GM19324 (cell line): ENCODE data around the gene ARFGEF3.
"Not testable (repeated sequence)": the region's sequence is repeated elsewhere in the genome, so short reads cannot be mapped to it uniquely, and the experiment has no call there.

Experiments used
- ATAC-seq: cut with Tn5 transposase; IDR thresholded peaks from one replicate; pipeline ENCODE4 v1.9.1; 2021; ENCODE audit warnings: mild to moderate bottlenecking, moderate library complexity; ENCODE audit not compliant: unreplicated experiment, low FRiP score

Gene ARFGEF3

DNA sequence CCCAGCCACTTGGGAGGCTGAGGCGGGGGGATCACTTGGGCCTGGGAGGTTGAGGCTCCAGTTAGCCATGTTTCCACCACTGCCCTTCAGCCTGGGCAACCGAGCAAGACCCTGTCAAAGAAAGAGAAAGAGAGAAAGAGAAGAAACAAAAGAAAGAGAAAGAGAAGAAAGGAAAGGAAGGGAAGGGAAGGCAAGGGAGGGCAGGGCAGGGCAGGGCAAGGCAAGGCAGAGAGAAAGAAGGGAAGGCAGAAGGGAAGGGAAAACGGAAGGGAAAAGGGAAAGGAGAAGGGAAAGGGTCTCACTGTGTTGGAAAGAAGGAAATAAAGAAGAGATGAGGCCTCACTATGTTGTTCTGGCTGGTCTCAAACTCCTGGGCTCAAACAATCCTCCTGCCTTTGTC is 104.4 kb downstream of the ARFGEF3 start:
- ATAC-seq, result no peak

DNA sequence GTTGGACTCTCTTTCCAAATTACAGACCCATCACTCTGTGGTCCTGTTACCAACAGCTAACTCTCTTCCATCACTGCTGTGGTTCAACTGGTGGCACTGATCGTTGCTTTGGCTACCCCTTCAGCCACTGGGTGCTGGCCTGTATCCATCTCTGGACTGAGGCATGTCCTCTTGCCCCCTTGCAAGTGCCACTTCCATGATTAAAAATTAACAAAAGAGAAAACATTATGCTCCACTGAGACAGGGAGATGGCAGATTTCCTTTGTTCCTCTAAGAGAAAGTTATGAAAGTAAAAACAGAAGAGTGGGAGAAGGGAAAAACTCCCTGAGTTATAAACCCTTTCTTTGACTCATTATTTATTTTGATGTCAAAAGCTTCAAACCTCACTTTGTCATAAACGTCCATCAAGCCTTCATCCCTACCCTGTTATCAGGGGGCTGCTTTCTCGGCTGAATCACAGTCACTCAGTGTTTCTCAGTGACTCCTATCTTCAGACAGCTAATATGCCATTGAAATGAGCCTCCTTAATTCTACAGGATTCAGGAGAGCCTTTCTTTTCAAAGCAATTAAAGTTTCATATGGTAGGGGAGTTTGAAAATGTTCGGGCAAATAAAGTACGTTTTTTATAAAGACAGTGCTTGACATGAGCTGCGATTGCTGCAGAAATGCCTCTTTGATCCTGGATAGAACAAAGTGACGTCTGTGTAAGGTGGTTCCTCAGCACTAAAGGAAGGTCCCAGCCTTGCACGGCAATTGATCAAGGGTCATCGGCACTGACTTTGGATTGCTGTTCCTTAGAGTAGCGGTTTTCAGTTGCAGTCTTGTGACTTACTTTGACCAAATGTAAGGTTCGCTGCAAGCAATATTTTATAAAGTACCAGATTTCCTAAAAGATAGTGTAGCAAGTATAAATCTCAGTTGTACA is 106.5 kb downstream of the ARFGEF3 start:
- ATAC-seq, result no peak

DNA sequence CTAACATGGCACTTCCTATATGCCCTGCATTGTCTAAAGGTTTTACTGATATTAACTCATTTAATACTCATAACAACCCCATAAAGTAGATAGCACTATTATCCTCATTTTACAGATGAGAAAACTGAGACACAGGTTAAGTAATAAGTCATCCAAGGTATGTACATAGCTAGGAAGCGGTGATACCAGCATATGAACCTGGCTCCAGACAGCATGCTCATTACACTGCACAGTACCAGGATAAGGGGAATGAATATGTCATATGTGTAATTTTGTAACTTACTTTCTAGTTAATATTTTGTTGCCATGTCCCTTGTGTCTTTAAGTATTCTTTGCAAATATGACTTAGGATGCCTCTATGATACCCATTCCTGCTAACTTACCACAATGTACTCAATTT is 109.7 kb downstream of the ARFGEF3 start:
- no peak for ATAC-seq

DNA sequence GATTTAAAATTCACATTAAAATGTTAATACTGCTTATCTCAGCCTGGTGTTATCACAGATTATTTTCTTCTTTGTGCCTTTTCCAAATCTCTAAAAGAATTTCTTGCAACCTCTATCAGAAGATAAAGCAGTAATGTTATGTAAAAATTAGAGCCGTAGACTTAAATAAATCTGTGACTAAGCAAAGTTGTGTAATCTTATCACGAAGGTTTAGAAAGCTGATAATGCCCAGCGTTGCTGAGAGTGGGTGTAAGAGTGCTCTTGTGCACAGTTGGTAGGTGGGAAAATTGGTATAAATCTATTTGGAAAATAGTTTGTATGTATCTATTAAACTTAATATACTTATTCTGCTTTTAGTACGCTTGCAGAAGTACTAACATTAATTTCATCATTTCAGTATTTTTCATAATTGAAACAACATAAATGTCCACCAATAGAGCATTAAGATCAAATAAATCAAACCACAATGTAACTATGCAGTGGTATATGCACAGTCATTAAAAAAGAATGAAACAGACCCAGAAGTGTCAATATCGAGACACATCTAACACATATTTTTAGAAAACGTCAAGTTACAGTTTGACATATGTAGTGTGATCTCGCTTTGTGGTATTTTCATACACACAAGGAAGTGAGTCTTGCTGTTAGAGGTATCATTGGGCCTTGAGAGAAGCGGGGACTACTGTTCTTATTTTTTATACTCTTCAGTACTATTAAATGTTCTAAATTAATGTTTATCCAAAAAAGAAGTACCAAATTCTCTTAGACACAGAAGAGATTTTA is 111.0 kb downstream of the ARFGEF3 start:
- no peak for ATAC-seq

DNA sequence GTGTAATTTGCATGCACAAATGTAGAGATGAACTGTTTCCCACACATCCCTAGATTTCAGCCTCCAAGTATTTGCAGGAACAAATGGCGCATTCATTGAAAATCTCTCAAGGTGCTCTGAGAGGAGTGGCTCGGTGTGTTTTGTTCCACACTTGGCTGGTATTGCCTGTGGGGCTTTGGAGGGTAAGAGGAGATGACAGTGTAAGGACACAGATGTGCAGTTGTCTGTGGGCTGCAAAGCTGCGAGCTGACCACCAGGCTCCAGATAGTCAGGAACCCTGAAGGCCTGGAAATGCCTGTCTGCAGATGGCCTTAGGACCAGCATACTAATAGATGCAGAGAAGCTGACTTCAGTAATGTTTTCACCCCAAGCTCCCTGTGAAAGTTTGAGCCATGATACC is 114.2 kb downstream of the ARFGEF3 start:
- ATAC-seq, result no peak

DNA sequence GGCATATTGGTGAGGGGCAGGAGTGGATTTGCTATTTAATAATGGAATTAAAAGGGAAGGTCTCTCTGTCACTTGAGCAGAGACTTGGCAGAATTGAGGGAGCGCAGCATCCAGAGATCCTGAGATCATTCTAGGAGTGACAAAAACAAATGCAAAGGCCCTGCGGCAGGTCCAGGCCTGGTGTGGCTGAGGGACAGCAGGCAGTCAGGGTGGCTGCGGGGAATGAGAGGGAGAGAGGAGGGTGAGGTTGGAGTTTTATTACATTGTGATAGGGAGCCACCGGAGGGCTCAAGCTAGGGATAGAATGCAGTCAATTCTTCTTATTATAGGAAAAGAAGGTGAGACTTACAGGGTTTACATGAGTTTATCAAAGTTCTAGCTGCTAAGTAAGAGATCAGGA is 116.1 kb downstream of the ARFGEF3 start:
- ATAC-seq, result no peak

DNA sequence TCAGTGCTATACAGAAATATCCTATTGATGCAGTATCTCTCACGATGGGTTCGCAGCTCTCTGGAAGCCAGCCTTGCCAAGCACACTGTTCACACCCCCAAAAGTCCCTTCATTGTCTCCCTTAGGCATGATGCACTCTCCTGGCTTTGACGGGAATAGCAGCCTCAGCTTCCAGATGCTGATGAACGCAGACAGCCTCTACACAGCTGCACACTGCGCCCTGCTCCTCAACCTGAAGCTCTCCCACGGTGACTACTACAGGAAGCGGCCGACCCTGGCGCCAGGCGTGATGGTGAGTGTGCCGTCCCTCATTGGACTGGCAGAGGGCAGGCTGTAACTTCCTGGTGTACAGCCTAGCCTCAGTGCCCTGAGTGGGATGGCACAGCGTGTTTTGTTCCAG is 116.6 kb downstream of the ARFGEF3 start:
- no peak for ATAC-seq

DNA sequence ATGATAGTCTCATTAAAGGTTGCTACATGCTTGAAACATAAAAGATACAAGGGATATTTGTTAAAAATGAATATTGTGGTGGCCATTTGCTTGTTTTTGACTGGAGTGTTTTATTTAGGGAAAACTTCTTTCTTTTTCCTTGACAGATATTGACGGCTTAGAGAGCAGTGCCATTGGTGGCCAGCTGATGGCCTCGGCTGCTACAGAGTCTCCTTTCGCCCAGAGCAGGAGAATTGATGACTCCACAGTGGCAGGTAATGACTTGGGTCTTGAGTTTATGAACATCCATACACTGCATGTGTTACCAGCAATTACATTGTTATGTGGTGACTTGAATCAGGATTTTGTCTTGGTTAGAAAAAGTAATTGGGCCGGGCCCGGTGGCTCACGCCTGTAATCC is 124.1 kb downstream of the ARFGEF3 start:
- ATAC-seq, result no peak

DNA sequence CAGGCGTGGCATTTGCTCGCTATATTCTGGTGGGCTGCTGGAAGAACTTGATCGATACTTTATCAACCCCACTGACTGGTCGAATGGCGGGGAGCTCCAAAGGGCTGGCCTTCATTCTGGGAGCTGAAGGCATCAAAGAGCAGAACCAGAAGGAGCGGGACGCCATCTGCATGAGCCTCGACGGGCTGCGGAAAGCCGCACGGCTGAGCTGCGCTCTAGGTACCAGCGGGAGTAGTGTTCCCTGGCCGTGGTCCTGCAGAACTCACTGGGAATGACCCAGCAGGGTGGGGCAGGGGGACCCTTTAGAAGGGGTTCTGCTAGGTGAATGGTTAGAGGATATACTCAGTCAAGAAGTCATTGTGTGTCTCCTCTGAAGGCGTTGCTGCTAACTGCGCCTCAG is 125.0 kb downstream of the ARFGEF3 start:
- no peak for ATAC-seq

DNA sequence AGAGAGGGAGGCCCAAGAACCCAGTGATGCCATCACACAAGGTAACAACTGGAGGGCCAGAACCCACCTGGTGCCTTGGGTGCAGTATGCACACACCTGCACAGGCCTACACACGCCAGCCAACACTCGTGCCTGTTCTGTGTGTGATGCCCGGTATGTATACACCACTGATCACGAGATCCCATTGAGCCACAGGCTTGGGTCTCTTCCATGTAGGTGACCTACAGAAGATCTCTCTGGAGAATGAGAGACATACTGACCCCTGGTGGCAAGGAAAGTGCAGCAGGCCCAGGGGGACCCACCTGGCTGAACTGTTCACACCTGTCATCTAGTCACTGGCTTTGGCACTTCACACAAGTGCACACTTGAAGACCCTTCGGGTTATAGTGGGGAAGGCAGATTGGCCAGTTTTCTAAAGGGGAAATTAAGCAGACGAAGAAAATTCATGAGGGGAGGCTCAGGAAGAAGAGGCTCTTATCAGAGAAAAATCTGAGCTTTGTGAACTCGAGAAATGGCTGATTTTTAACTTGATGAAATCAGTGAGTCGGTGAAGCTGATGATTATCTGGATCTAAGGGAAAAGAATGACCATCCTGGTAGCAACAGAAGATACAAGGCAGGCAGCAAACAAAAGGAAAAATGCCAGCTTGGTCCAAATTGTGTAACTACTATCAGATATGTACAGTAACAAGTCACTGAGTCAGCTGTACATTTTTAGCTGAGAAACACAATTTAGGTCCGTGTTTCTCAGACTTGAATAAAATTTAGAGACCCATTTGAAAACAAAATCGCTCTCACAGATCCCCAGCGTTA is 125.6 kb downstream of the ARFGEF3 start:
- ATAC-seq, result no peak

DNA sequence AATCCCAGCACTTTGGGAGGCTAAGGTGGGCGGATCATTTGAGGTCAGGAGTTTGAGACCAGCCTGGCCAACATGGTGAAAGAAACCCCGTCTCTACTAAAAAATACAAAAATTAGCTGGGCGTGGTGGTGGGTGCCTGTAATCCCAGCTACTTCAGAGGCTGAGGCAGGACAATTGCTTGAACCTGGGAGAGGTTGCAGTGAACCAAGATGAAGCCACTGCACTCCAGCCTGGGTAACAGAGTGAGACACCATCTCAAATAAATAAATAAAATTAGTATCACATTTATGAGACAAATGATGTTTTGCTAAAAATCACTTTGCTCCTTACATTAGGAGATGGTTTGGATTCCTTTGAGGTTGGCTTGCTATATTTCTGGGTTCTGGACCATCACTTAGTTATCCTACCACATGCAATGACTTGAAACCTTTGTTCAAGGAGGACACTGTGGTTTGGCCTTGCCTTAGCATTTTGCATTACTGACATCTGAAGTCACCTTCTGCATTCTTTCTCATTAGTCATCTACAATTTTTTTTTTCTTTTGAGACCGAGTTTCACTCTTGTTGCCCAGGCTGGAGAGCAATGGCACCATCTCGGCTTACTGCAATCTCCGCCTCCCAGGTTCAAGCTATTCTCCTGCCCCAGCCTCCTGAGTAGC is 126.8 kb downstream of the ARFGEF3 start:
- ATAC-seq, result not testable (repeated sequence)

DNA sequence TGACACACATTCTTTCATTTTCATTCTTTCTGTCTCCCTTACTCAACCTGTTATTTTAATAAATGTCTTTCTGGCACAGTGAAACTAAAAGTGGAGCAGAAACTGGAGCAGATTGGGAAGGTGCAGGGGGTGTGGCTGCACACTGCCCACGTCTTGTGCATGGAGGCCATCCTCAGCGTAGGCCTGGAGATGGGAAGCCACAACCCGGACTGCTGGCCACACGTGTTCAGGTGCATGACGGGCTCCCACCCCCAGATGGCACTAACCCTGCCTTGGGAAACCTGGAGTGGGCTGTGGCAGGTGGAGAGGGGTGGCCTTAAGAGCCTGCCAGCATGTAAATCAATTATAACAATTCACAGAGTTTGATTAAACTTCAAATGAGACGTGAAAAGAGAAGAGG is 128.0 kb downstream of the ARFGEF3 start:
- ATAC-seq, result no peak

DNA sequence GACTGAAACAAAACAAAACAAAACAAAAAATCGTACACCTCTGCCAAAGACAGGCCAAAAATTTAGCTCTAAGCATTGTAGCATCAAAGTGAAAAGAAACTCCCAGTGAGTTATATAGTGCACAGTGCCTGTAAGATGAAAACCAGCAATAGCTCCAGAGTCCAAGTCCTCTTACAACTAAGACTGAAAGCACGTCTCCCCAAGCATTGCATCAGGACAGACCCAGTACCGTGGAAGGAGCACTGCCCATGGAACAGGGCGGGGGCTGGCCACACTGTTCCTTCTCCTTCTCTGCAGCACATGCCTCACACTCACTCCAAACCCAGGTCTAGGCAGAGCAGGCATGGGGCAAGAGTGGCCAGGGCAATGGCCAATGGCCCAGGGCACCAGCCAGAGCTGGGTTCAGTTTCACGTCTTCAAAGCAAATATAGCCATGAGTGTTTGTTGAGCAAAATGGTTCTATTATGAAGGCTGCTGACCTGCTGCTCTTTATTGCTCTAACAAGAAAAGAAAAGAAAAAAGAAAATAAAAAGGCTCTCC is 128.8 kb downstream of the ARFGEF3 start:
- no peak for ATAC-seq

DNA sequence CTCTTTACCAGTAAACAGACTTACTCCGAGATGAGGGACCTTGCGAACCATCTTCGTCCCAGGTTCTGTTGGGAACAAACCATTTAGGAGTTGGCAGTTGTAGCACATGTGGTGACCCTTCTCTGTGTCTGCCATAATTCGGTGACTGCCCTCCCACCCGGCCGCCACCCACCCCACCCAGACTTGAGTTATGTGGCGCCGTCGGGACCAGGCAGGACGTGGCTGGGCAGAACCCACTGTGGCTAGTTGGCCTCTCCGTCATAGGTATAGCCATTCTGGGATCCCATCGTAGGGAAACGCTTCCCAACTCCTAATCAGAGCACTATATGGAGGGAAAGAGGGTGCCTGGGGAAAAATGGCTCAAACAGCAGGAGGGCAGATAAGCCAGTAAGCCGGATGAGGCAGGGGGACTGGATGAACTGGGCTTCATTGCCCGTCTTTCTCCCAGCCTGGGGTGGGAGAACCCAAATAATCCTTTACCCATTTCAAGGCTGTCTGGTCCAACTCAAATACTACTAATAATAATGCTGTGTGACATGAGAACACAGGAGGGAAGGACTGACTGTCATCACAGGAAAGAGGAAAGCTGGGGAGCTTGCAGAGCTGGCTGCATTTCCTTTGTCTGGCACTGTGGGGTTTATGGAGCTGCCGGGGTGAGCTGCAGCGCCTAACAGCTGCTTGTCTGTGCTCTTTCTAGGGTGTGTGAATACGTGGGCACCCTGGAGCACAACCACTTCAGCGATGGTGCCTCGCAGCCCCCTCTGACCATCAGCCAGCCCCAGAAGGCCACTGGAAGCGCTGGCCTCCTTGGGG is 129.5 kb downstream of the ARFGEF3 start:
- ATAC-seq, result no peak

DNA sequence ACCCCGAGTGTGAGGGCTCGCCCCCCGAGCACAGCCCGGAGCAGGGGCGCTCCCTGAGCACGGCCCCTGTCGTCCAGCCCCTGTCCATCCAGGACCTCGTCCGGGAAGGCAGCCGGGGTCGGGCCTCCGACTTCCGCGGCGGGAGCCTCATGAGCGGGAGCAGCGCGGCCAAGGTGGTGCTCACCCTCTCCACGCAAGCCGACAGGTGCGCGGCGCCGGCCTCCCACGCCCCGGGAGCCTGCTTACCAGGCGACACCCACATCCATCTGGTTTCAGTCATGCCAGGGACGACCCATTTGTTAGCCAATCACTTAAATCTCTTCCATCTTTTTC is 130.1 kb downstream of the ARFGEF3 start:
- no peak for ATAC-seq

DNA sequence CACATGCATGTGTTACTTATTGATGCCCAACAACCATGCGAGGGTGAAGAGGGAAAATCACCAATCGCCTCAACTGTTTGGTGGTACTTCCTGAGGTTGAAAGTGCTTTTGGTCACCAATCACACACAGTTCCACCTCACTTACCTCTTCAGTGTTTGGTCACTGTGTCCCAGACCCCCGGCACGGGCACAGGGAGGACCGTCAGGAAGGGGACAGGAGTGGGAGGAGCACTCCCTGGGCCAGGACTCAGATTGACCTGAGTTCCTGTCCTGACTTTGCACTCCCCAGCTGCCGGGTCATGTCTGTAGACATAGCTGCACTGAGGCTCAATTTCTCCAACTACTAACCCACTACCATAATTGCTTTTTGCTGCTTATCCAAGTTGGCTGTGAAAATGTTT is 130.7 kb downstream of the ARFGEF3 start:
- no peak for ATAC-seq

DNA sequence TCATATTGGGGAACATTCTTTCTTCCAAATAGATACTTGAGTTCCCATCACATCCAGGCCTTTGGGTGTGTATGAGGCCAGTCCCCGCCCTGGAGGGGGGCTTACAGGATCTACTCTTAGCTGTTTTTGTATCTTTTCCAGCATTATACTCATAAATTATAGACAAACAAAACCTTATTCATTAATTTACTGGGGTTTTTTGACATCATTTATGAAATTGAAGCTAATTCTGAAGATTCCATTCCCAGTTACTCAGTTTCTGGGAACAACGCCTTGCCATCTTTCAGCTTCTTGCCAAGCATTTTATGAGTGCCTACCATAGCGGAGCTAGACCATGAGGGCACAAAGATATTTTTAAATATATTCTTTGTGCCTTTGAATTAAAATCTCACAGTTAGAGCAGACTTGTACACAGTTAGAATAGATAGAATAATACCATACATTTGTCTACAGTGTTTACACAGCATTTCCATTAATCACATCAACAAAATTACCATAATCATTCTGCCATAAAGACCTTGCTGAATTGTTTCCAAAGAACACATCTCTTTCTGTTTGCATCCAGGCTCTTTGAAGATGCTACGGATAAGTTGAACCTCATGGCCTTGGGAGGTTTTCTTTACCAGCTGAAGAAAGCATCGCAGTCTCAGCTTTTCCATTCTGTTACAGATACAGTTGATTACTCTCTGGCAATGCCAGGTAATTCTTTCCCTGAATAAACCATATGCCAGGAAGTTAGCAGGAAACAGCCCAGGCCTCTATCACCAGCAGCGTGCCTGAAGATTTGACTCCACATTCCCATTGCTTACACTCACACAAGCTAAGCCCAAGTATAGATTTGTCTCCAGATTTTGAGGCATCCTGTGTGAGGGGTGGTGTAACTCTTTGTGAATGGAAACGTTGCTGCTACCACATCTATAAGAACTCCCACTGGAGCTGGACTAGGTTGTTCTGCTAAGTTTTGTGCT is 132.0 kb downstream of the ARFGEF3 start:
- ATAC-seq, result no peak

DNA sequence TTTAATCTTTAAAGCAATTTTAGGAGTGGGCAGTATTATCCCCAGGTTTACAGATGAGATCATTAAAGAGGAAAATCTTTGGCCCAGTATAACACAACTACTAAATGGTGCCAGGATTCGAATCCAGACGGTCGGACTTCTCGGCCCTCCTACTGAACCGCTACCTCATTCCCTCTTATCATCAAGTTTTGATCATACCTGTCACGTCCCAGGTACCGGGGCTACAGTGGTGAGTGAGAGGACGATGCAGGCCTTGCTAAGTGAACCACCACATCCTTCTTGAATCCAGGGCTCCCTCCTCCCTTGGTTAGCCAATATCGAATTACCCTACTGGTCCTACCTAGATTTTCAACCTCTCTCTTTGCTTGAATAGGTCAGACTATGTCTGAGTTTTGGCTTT is 134.6 kb downstream of the ARFGEF3 start:
- ATAC-seq, result no peak
